Fibroblast of lung (primary cell): ENCODE data around the gene SCGN.

Experiments
- CTCF ChIP-seq, 2 donors: IDR thresholded peaks in 1 of 2; conservative IDR thresholded peaks in 1 of 2; 1 replicate in 1 of 2; 2 replicates in 1 of 2; pipeline ENCODE4 v1.5.1; 2011 to 2012; ENCODE audit warnings: low read length in 2 of 2, control low read depth in 1 of 2, inconsistent platforms in 1 of 2, low read depth in 1 of 2, mild to moderate bottlenecking in 1 of 2
- EZH2 ChIP-seq: IDR thresholded peaks from 2 replicates; pipeline ENCODE4 v1.5.1; 2012; ENCODE audit warnings: low read length, control low read depth, mild to moderate bottlenecking; ENCODE audit errors: missing control alignments

GRCh38 chr6:25613415-25613814 lies 38.6 kb upstream of the SCGN start:
- TF ChIP-seq CTCF (conservative IDR thresholded peaks at IDR 0.05 in 1 of 2, IDR thresholded peaks at IDR 0.05 in 1 of 2; ENCODE audit: low read depth in 1 of 2, low read length in 2 of 2), result no peak
- TF ChIP-seq EZH2, result no peak
